Epithelial cell of esophagus (primary cell): ENCODE data around the gene TXNDC5.

Experiments used
- DNase-seq: peaks from one replicate; pipeline ENCODE4 v3.0.0; 2010; ENCODE audit warnings: low read depth
- H3K4me3 ChIP-seq: 2 replicates; pipeline ENCODE4 v1.5.1; 2011; ENCODE audit warnings: mild to moderate bottlenecking, low read length, control low read depth
- CTCF ChIP-seq: IDR thresholded peaks from 2 replicates; pipeline ENCODE4 v1.5.1; 2011; ENCODE audit warnings: low read depth, mild to moderate bottlenecking, low read length, control low read depth, inconsistent platforms; ENCODE audit not compliant: insufficient read depth; ENCODE audit errors: missing control alignments

Gene TXNDC5

GRCh38 chr6:7910298-7910653, 312 bp downstream of the TXNDC5 start:
- H3K4me3 ChIP-seq = peak overlapping the region; percentile 72
- no peak for TF ChIP-seq CTCF
- no peak for DNase-seq

- TF ChIP-seq CTCF = no peak
Measured at GRCh38 chr6:7909323-7910276, 988 bp downstream of the TXNDC5 start.

GRCh38 chr6:7907159-7907558, 3.4 kb downstream of the TXNDC5 start:
- no peak for DNase-seq
- TF ChIP-seq CTCF = no peak
- H3K4me3 ChIP-seq = no peak overlapping the region

More at GRCh38 chr6:7909323-7910276, 988 bp downstream of the TXNDC5 start:
- DNase-seq = peak; percentile 44
- H3K4me3 ChIP-seq = peak overlapping the region; percentile 72

GRCh38 chr6:7906741-7907140, 3.8 kb downstream of the TXNDC5 start:
- H3K4me3 ChIP-seq = no peak overlapping the region
- DNase-seq = no peak
- TF ChIP-seq CTCF = no peak

GRCh38 chr6:7905416-7905815, 5.2 kb downstream of the TXNDC5 start:
- DNase-seq = no peak
- no peak for TF ChIP-seq CTCF
- no peak overlapping the region for H3K4me3 ChIP-seq

- no peak for DNase-seq
- no peak overlapping the region for H3K4me3 ChIP-seq
- TF ChIP-seq CTCF = no peak
Measured at GRCh38 chr6:7904654-7905319, 5.8 kb downstream of the TXNDC5 start.
